Esophagus muscularis mucosa (tissue), 4 donors: ENCODE data around the gene ADGRA1.

Experiments
- CTCF ChIP-seq, 3 experiments: fragments of 200-600 bp in 2 of 3; fragments of 450-650 bp in 1 of 3; sonication (generic) in 2 of 3; IDR thresholded peaks; one replicate each; pipeline ENCODE4 v1.5.1; 2017 to 2019; ENCODE audit warnings: antibody characterized with exemption in 3 of 3, mild to moderate bottlenecking in 2 of 3, moderate library complexity in 1 of 3
- EP300 ChIP-seq: sonication (generic); formaldehyde crosslinking; IDR thresholded peaks from one replicate; pipeline ENCODE4 v1.6.1; 2017; ENCODE audit warnings: antibody characterized with exemption
- POLR2A ChIP-seq: fragments of 450-650 bp; IDR thresholded peaks from one replicate; pipeline ENCODE4 v1.6.1; 2017; ENCODE audit warnings: antibody characterized with exemption, moderate library complexity, mild to moderate bottlenecking, low read depth
- POLR2AphosphoS5 ChIP-seq, 2 donors: sonication (generic); formaldehyde crosslinking; IDR thresholded peaks; one replicate each; pipeline ENCODE4 v1.6.1; 2017; ENCODE audit warnings: antibody characterized with exemption in 2 of 2

- TF ChIP-seq EP300 = no peak
- TF ChIP-seq POLR2AphosphoS5 (IDR thresholded peaks at IDR 0.05) = no peak
- no peak for TF ChIP-seq POLR2A
- TF ChIP-seq CTCF (IDR thresholded peaks at IDR 0.05) = no peak
Measured at GRCh38 chr10:133180192-133180964, 92.7 kb downstream of the ADGRA1 start.
